IMR-90 (cell line): ENCODE results near the gene TMEM9.

Experiments used
- BHLHE40 ChIP-seq: fragments of 150-350 bp; IDR thresholded peaks from 2 replicates; pipeline ENCODE4 v1.6.1; 2016; ENCODE audit warnings: mild to moderate bottlenecking, low read depth, low read length
- POLR2A ChIP-seq: IDR thresholded peaks from 2 replicates; pipeline ENCODE4 v1.6.1; 2012; ENCODE audit warnings: mild to moderate bottlenecking, low read depth, low read length
- RAD21 ChIP-seq: IDR thresholded peaks from 2 replicates; pipeline ENCODE4 v1.6.1; 2012; ENCODE audit warnings: low read length, improper control_type of control experiment
- TF ChIP-seq, protein P1 (sequence below): conservative IDR thresholded peaks from 2 replicates; pipeline ENCODE4 v1.5.1; 2012; ENCODE audit warnings: mild to moderate bottlenecking, low read depth, low read length, improper control_type of control experiment

- TF ChIP-seq BHLHE40 (no peak), POLR2A (no peak), RAD21 (peak; percentile 68)
- TF ChIP-seq, protein P1, sequence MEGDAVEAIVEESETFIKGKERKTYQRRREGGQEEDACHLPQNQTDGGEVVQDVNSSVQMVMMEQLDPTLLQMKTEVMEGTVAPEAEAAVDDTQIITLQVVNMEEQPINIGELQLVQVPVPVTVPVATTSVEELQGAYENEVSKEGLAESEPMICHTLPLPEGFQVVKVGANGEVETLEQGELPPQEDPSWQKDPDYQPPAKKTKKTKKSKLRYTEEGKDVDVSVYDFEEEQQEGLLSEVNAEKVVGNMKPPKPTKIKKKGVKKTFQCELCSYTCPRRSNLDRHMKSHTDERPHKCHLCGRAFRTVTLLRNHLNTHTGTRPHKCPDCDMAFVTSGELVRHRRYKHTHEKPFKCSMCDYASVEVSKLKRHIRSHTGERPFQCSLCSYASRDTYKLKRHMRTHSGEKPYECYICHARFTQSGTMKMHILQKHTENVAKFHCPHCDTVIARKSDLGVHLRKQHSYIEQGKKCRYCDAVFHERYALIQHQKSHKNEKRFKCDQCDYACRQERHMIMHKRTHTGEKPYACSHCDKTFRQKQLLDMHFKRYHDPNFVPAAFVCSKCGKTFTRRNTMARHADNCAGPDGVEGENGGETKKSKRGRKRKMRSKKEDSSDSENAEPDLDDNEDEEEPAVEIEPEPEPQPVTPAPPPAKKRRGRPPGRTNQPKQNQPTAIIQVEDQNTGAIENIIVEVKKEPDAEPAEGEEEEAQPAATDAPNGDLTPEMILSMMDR, result peak; percentile 66
Measured at GRCh38 chr1:201085902-201086735, 68.2 kb downstream of the TMEM9 start.
